OCI-M2 (cell line): Measurements from ENCODE around the gene SPOCK1.
"Not testable (repeated sequence)": the region's sequence is repeated elsewhere in the genome, so short reads cannot be mapped to it uniquely, and the experiment has no call there.

Source experiments
- DNase-seq: peaks from one replicate; lab custom pipeline; 2025; ENCODE audit not compliant: unreplicated experiment; lab: John Stamatoyannopoulos, UW

SPOCK1 gene

GRCh38 chr5:137269274-137269673 lies 229.9 kb downstream of the SPOCK1 start:
- no peak for DNase-seq

GRCh38 chr5:137268646-137269045 lies 230.5 kb downstream of the SPOCK1 start:
- DNase-seq: no peak

GRCh38 chr5:137266186-137266585 lies 232.9 kb downstream of the SPOCK1 start:
- DNase-seq: no peak

GRCh38 chr5:137265457-137265856 lies 233.7 kb downstream of the SPOCK1 start:
- DNase-seq: no peak

GRCh38 chr5:137264573-137264972 lies 234.6 kb downstream of the SPOCK1 start:
- DNase-seq: no peak

- DNase-seq: no peak
Measured at GRCh38 chr5:137264041-137264440, 235.1 kb downstream of the SPOCK1 start.

GRCh38 chr5:137263371-137264005 lies 235.6 kb downstream of the SPOCK1 start:
- no peak for DNase-seq

- DNase-seq: no peak
Measured at GRCh38 chr5:137262818-137263217, 236.3 kb downstream of the SPOCK1 start.

GRCh38 chr5:137260820-137261695 lies 238.1 kb downstream of the SPOCK1 start:
- no peak for DNase-seq

- not testable (repeated sequence) for DNase-seq
Measured at GRCh38 chr5:137259115-137259514, 240.0 kb downstream of the SPOCK1 start.

- DNase-seq: no peak
Measured at GRCh38 chr5:137254119-137255090, 244.7 kb downstream of the SPOCK1 start.

- no peak for DNase-seq
Measured at GRCh38 chr5:137252512-137252911, 246.6 kb downstream of the SPOCK1 start.

GRCh38 chr5:137250421-137250820 lies 248.7 kb downstream of the SPOCK1 start:
- DNase-seq: no peak

- DNase-seq: no peak
Measured at GRCh38 chr5:137248527-137248926, 250.6 kb downstream of the SPOCK1 start.

- DNase-seq: no peak
Measured at GRCh38 chr5:137245438-137245837, 253.7 kb downstream of the SPOCK1 start.

- no peak for DNase-seq
Measured at GRCh38 chr5:137240285-137240684, 258.8 kb downstream of the SPOCK1 start.

GRCh38 chr5:137236849-137237507 lies 262.1 kb downstream of the SPOCK1 start:
- no peak for DNase-seq

- no peak for DNase-seq
Measured at GRCh38 chr5:137236252-137236651, 262.9 kb downstream of the SPOCK1 start.

- DNase-seq: no peak
Measured at GRCh38 chr5:137234973-137235943, 263.9 kb downstream of the SPOCK1 start.

- no peak for DNase-seq
Measured at GRCh38 chr5:137233726-137234125, 265.4 kb downstream of the SPOCK1 start.
